Astrocyte (in vitro differentiated cells and primary cell): Measurements from ENCODE around the gene ENTPD2. TPM values are rescaled to one million over a fixed set of nuclear protein-coding genes. Genes with fewer than 3 reads are reported as not detected.

Source experiments
- DNase-seq: peaks from one replicate; pipeline ENCODE4 v3.0.0-alpha.2; 2010; ENCODE audit warnings: low read depth
- FAIRE-seq: peaks from 2 replicates; lab custom pipeline; 2011; peaks lifted over from hg19 to GRCh38; lab: Jason Lieb, UNC
- H2AFZ ChIP-seq: 2 replicates; pipeline ENCODE4 v1.6.0; 2012; ENCODE audit warnings: low read depth, low read length, inconsistent platforms
- H3K27ac ChIP-seq: 2 replicates; pipeline ENCODE4 v1.5.1; 2011; ENCODE audit warnings: low read depth, low read length, inconsistent platforms
- H3K27me3 ChIP-seq: 2 replicates; pipeline ENCODE4 v1.6.0; 2011; ENCODE audit warnings: low read length, inconsistent platforms; ENCODE audit not compliant: insufficient read depth
- H3K36me3 ChIP-seq: 2 replicates; pipeline ENCODE4 v1.5.1; 2011; ENCODE audit warnings: low read length, inconsistent platforms; ENCODE audit not compliant: insufficient read depth
- H3K4me1 ChIP-seq: 2 replicates; pipeline ENCODE4 v1.5.1; 2011; ENCODE audit warnings: low read length, inconsistent platforms; ENCODE audit not compliant: insufficient read depth
- H3K4me2 ChIP-seq: 2 replicates; pipeline ENCODE4 v1.6.0; 2012; ENCODE audit warnings: low read length, inconsistent platforms
- H3K4me3 ChIP-seq: 2 replicates; pipeline ENCODE4 v1.5.1; 2011; ENCODE audit warnings: low read depth, mild to moderate bottlenecking, low read length, inconsistent platforms; ENCODE audit not compliant: insufficient read depth
- H3K79me2 ChIP-seq: 2 replicates; pipeline ENCODE4 v1.6.0; 2012; ENCODE audit warnings: mild to moderate bottlenecking, low read length, inconsistent platforms; ENCODE audit not compliant: insufficient read depth
- H3K9ac ChIP-seq: 2 replicates; pipeline ENCODE4 v1.6.0; 2012; ENCODE audit warnings: mild to moderate bottlenecking, low read length, inconsistent platforms
- H3K9me3 ChIP-seq: 2 replicates; pipeline ENCODE4 v1.5.1; 2012; ENCODE audit warnings: low read depth, mild to moderate bottlenecking, low read length, inconsistent platforms; ENCODE audit not compliant: insufficient read depth
- H4K20me1 ChIP-seq: 2 replicates; pipeline ENCODE4 v1.6.0; 2012; ENCODE audit warnings: low read length, inconsistent platforms; ENCODE audit not compliant: insufficient read depth
- H3K27ac Mint-ChIP-seq: one replicate; pipeline ENCODE4 v1.8.0; 2021; ENCODE audit warnings: mild to moderate bottlenecking, mixed read lengths; ENCODE audit not compliant: unreplicated experiment
- H3K27me3 Mint-ChIP-seq: one replicate; pipeline ENCODE4 v1.8.0; 2021; ENCODE audit warnings: low read depth, mixed read lengths; ENCODE audit not compliant: unreplicated experiment
- H3K36me3 Mint-ChIP-seq: one replicate; pipeline ENCODE4 v1.8.0; 2021; ENCODE audit warnings: low read depth, mixed read lengths; ENCODE audit not compliant: unreplicated experiment
- H3K4me1 Mint-ChIP-seq: one replicate; pipeline ENCODE4 v1.8.0; 2021; ENCODE audit warnings: low read depth, mixed read lengths; ENCODE audit not compliant: unreplicated experiment
- H3K4me3 Mint-ChIP-seq: one replicate; pipeline ENCODE4 v1.8.0; 2021; ENCODE audit warnings: mild to moderate bottlenecking, moderate library complexity, mixed read lengths; ENCODE audit not compliant: unreplicated experiment
- H3K9me3 Mint-ChIP-seq: one replicate; pipeline ENCODE4 v1.8.0; 2021; ENCODE audit warnings: mild to moderate bottlenecking, mixed read lengths; ENCODE audit not compliant: unreplicated experiment
- EZH2 ChIP-seq: IDR thresholded peaks from 2 replicates; pipeline ENCODE4 v1.6.1; 2012; ENCODE audit warnings: mild to moderate bottlenecking, low read length, inconsistent platforms; ENCODE audit not compliant: insufficient read depth
- total RNA-seq: library from RNA; stranded (reverse); gene quantifications from 2 replicates; pipeline ENCODE4 v1.2.1, GENCODE V29; 2021
- TF ChIP-seq, protein P1 (sequence below): IDR thresholded peaks from 2 replicates; pipeline ENCODE4 v1.5.1; 2011; ENCODE audit warnings: low read depth, mild to moderate bottlenecking, inconsistent platforms, low read length, moderate library complexity; ENCODE audit not compliant: insufficient read depth

Gene ENTPD2
- total RNA-seq, 1 donor from 2014 or later, result 0.14 TPM

- FAIRE-seq, result no peak
- no peak overlapping the region for H3K4me3 ChIP-seq
Observed at GRCh38 chr9:137089232-137089947, 35.5 kb upstream of the ENTPD2 start.

GRCh38 chr9:137088121-137088520 is 34.3 kb upstream of the ENTPD2 start:
- Histone ChIP-seq H2AFZ (no peak overlapping the region), H3K9me3 (no peaks in the 10 kb centered on the region), H4K20me1 (peaks cover 21% of the 10 kb centered on the region), H3K27me3 (no peaks in the 10 kb centered on the region), H3K4me1 (peaks cover 29% of the 10 kb centered on the region), H3K4me3 (no peak overlapping the region), H3K9ac (no peak overlapping the region), H3K79me2 (peaks cover 25% of the 10 kb centered on the region), H3K27ac (no peak overlapping the region), H3K4me2 (peak overlapping the region; percentile 98), H3K36me3 (peaks cover 6% of the 10 kb centered on the region)
- H3K27me3 Mint-ChIP-seq, result no peaks in the 10 kb centered on the region
- no peak for FAIRE-seq
- H3K4me1 Mint-ChIP-seq, result peaks cover 29% of the 10 kb centered on the region
- no peak overlapping the region for H3K27ac Mint-ChIP-seq
- TF ChIP-seq, protein P1, sequence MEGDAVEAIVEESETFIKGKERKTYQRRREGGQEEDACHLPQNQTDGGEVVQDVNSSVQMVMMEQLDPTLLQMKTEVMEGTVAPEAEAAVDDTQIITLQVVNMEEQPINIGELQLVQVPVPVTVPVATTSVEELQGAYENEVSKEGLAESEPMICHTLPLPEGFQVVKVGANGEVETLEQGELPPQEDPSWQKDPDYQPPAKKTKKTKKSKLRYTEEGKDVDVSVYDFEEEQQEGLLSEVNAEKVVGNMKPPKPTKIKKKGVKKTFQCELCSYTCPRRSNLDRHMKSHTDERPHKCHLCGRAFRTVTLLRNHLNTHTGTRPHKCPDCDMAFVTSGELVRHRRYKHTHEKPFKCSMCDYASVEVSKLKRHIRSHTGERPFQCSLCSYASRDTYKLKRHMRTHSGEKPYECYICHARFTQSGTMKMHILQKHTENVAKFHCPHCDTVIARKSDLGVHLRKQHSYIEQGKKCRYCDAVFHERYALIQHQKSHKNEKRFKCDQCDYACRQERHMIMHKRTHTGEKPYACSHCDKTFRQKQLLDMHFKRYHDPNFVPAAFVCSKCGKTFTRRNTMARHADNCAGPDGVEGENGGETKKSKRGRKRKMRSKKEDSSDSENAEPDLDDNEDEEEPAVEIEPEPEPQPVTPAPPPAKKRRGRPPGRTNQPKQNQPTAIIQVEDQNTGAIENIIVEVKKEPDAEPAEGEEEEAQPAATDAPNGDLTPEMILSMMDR, result no peak
- TF ChIP-seq EZH2, result no peak
- peaks cover 11% of the 10 kb centered on the region for H3K36me3 Mint-ChIP-seq
- no peaks in the 10 kb centered on the region for H3K9me3 Mint-ChIP-seq
- peak overlapping the region; percentile 90 for H3K4me3 Mint-ChIP-seq
- DNase-seq, result no peak

More at GRCh38 chr9:137089232-137089947, 35.5 kb upstream of the ENTPD2 start:
- Histone ChIP-seq H3K27me3 (no peaks in the 10 kb centered on the region), H3K9me3 (no peaks in the 10 kb centered on the region), H3K4me1 (peaks cover 17% of the 10 kb centered on the region), H3K9ac (no peak overlapping the region), H2AFZ (no peak overlapping the region), H3K27ac (no peak overlapping the region), H3K4me2 (no peak overlapping the region), H3K79me2 (peaks cover 25% of the 10 kb centered on the region), H4K20me1 (peaks cover 20% of the 10 kb centered on the region), H3K36me3 (peaks cover 6% of the 10 kb centered on the region)
- Mint-ChIP-seq H3K9me3 (no peaks in the 10 kb centered on the region), H3K4me3 (peak overlapping the region; percentile 50), H3K27me3 (no peaks in the 10 kb centered on the region), H3K27ac (no peak overlapping the region), H3K4me1 (peaks cover 19% of the 10 kb centered on the region), H3K36me3 (peaks cover 11% of the 10 kb centered on the region)
- DNase-seq, result no peak
- no peak for TF ChIP-seq EZH2
- TF ChIP-seq, protein P1, result no peak

DNA sequence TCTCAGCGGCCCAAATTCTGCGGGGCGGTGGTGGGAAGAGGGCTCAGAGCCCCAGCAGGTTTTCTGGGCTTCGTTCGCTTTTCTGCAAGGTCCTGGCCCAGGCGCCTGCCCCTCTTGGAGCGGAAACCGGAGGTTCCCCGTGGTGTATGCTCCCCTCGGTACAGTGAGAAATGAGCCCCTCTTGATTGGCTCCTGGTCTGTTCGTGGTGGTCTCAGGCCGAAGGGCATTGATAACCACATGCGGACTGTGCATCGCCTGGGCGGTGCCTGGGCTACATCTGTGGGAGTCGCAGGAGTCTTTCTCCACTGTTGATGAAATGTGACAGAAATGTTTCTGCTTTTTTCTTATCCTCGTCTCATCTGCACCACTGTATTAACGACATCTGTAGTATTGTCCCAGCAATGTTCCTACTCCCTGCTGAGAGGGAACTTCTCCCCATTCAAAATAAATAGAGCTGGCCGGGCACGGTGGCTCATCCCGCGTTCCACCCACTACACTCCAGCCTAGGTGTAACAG is 33.6 kb upstream of the ENTPD2 start:
- Histone ChIP-seq H3K9me3 (no peaks in the 10 kb centered on the region), H3K9ac (peak overlapping the region; percentile 88), H3K4me1 (peaks cover 35% of the 10 kb centered on the region), H4K20me1 (peaks cover 25% of the 10 kb centered on the region), H2AFZ (peak overlapping the region; percentile 86), H3K79me2 (peaks cover 25% of the 10 kb centered on the region), H3K27ac (peak overlapping the region; percentile 60), H3K4me2 (peak overlapping the region; percentile 98), H3K4me3 (peak overlapping the region; percentile 78), H3K36me3 (peaks cover 3% of the 10 kb centered on the region), H3K27me3 (no peaks in the 10 kb centered on the region)
- Mint-ChIP-seq H3K27me3 (no peaks in the 10 kb centered on the region), H3K36me3 (peaks cover 11% of the 10 kb centered on the region), H3K4me1 (peaks cover 34% of the 10 kb centered on the region), H3K9me3 (no peaks in the 10 kb centered on the region), H3K4me3 (peak overlapping the region; percentile 90), H3K27ac (peak overlapping the region; percentile 75)
- TF ChIP-seq, protein P1, result no peak
- no peak for TF ChIP-seq EZH2
- DNase-seq (no peak), FAIRE-seq (no peak)
